GM19240 (cell line): Measurements from ENCODE around the gene TMEM132A.

Experiments
- DNase-seq: peaks from one replicate; pipeline ENCODE4 v3.0.0; 2011; ENCODE audit warnings: low spot score; ENCODE audit not compliant: insufficient read length

The TMEM132A gene

GRCh38 chr11:60921777-60922335, 2.4 kb upstream of the TMEM132A start:
- no peak for DNase-seq

GRCh38 chr11:60922906-60923305, 1.4 kb upstream of the TMEM132A start:
- no peak for DNase-seq

- no peak for DNase-seq
These were observed 934 bp upstream of the TMEM132A start for GRCh38 chr11:60923326-60923725.

- no peak for DNase-seq
These were observed 505 bp upstream of the TMEM132A start for GRCh38 chr11:60923800-60924109.

- DNase-seq: no peak
These were observed 920 bp downstream of the TMEM132A start for GRCh38 chr11:60924906-60925853.

- no peak for DNase-seq
These were observed 1.6 kb downstream of the TMEM132A start for GRCh38 chr11:60925868-60926267.

GRCh38 chr11:60926500-60926899, 2.2 kb downstream of the TMEM132A start:
- DNase-seq: no peak

- no peak for DNase-seq
These were observed 2.9 kb downstream of the TMEM132A start for GRCh38 chr11:60927061-60927592.

GRCh38 chr11:60927600-60927999, 3.3 kb downstream of the TMEM132A start:
- no peak for DNase-seq

GRCh38 chr11:60928563-60929001, 4.3 kb downstream of the TMEM132A start:
- no peak for DNase-seq

- no peak for DNase-seq
These were observed 5.5 kb downstream of the TMEM132A start for GRCh38 chr11:60929764-60930163.

GRCh38 chr11:60930394-60930793, 6.1 kb downstream of the TMEM132A start:
- no peak for DNase-seq

GRCh38 chr11:60931917-60932316, 7.7 kb downstream of the TMEM132A start:
- DNase-seq: no peak

GRCh38 chr11:60932605-60933356, 8.5 kb downstream of the TMEM132A start:
- DNase-seq: no peak

- DNase-seq: no peak
These were observed 9.3 kb downstream of the TMEM132A start for GRCh38 chr11:60933416-60934123.

GRCh38 chr11:60934124-60934789, 10.0 kb downstream of the TMEM132A start:
- DNase-seq: no peak

GRCh38 chr11:60934790-60935605, 10.7 kb downstream of the TMEM132A start:
- no peak for DNase-seq

GRCh38 chr11:60935676-60936442, 11.6 kb downstream of the TMEM132A start:
- no peak for DNase-seq
